ENCODE measurements around the gene ST8SIA6.

The ST8SIA6 gene

GRCh38 chr10:17383801-17384555, 70.4 kb downstream of the ST8SIA6 start:
- DNase-seq, result no peak

GRCh38 chr10:17381502-17382142, 72.8 kb downstream of the ST8SIA6 start:
- DNase-seq, result no peak

GRCh38 chr10:17380888-17381287, 73.5 kb downstream of the ST8SIA6 start:
- no peak for DNase-seq

GRCh38 chr10:17380016-17380415, 74.4 kb downstream of the ST8SIA6 start:
- no peak for DNase-seq

- DNase-seq, result no peak
Measured at GRCh38 chr10:17379151-17379690, 75.2 kb downstream of the ST8SIA6 start.

- peak; percentile 42 for DNase-seq
Measured at GRCh38 chr10:17375936-17376584, 78.3 kb downstream of the ST8SIA6 start.

GRCh38 chr10:17368708-17369272, 85.6 kb downstream of the ST8SIA6 start:
- no peak for DNase-seq

- no peak for DNase-seq
Measured at GRCh38 chr10:17366705-17367104, 87.7 kb downstream of the ST8SIA6 start.

GRCh38 chr10:17365402-17365801, 89.0 kb downstream of the ST8SIA6 start:
- no peak for DNase-seq

GRCh38 chr10:17358461-17358860, 95.9 kb downstream of the ST8SIA6 start:
- no peak for DNase-seq

- no peak for DNase-seq
Measured at GRCh38 chr10:17357781-17358180, 96.6 kb downstream of the ST8SIA6 start.

GRCh38 chr10:17356820-17357219, 97.6 kb downstream of the ST8SIA6 start:
- DNase-seq, result no peak

GRCh38 chr10:17354781-17355180, 99.6 kb downstream of the ST8SIA6 start:
- DNase-seq, result no peak

GRCh38 chr10:17353568-17354300, 100.7 kb downstream of the ST8SIA6 start:
- no peak for DNase-seq

GRCh38 chr10:17352583-17352982, 101.8 kb downstream of the ST8SIA6 start:
- no peak for DNase-seq

- no peak for DNase-seq
Measured at GRCh38 chr10:17351506-17351905, 102.9 kb downstream of the ST8SIA6 start.

- no peak for DNase-seq
Measured at GRCh38 chr10:17349717-17350116, 104.7 kb downstream of the ST8SIA6 start.

GRCh38 chr10:17348501-17349349, 105.7 kb downstream of the ST8SIA6 start:
- no peak for DNase-seq

- no peak for DNase-seq
Measured at GRCh38 chr10:17348011-17348500, 106.3 kb downstream of the ST8SIA6 start.

- peak; percentile 32 for DNase-seq
Measured at GRCh38 chr10:17344206-17344605, 110.2 kb downstream of the ST8SIA6 start.

GRCh38 chr10:17343118-17343517, 111.3 kb downstream of the ST8SIA6 start:
- no peak for DNase-seq

Data from RPMI8226 (cell line).